Measurements from ENCODE around the gene ENOX1. TPM values are rescaled to one million over a fixed set of nuclear protein-coding genes. Genes with fewer than 3 reads are reported as not detected.

The ENOX1 gene
- total and polyA plus RNA-seq, 4 donors, result 0.33 to 7.7 (median 1.1) TPM

- H3K9ac ChIP-seq (ENCODE audit: insufficient read depth in 1 of 2, low read length in 2 of 2), result no peak overlapping the region
- H3K9me3 ChIP-seq (ENCODE audit: control insufficient read depth in 4 of 4, insufficient read depth in 3 of 4, low read length in 3 of 4), result no peaks in the 10 kb centered on the region
- H3K27ac ChIP-seq (ENCODE audit: low read depth in 1 of 2, low read length in 1 of 2), result no peak overlapping the region
- H3K36me3 ChIP-seq (ENCODE audit: control insufficient read depth in 4 of 4, insufficient read depth in 4 of 4, low read length in 4 of 4), result no peaks in the 10 kb centered on the region
- ATAC-seq (ENCODE audit: insufficient read depth, low FRiP score), result no peak
- H3K27me3 ChIP-seq (ENCODE audit: control insufficient read depth in 3 of 3, insufficient read depth in 3 of 3, low read length in 2 of 3), result no peaks in the 10 kb centered on the region
- peaks cover 0 to 6% (median 0%) of the 10 kb centered on the region in 5 donors for H3K4me1 ChIP-seq (ENCODE audit: control insufficient read depth in 5 of 5, insufficient read depth in 5 of 5, low read length in 5 of 5)
- no peak for TF ChIP-seq CTCF (IDR thresholded peaks at IDR 0.05; ENCODE audit: control extremely low read depth, extremely low read depth)
- 90 to 91% methylated on average over 3 of the region's 3 CpGs for WGBS, 2 donors
- no peak overlapping the region for H3K4me3 ChIP-seq
- no peak for DNase-seq
These were observed 509.6 kb downstream of the ENOX1 start for GRCh38 chr13:43277142-43277541.

GRCh38 chr13:43274881-43275280, 511.9 kb downstream of the ENOX1 start:
- TF ChIP-seq CTCF (IDR thresholded peaks at IDR 0.05; ENCODE audit: control extremely low read depth, extremely low read depth), result no peak
- WGBS, 2 donors, result 57 to 80% methylated on average over 4 of the region's 4 CpGs
- ATAC-seq (ENCODE audit: insufficient read depth, low FRiP score) (no peak), DNase-seq (no peak)
- H3K27ac ChIP-seq (ENCODE audit: low read depth in 1 of 2, low read length in 1 of 2), result no peak overlapping the region
- H3K4me1 ChIP-seq (ENCODE audit: control insufficient read depth in 5 of 5, insufficient read depth in 5 of 5, low read length in 5 of 5), result peaks cover 0 to 7% (median 3%) of the 10 kb centered on the region in 5 donors
- no peak overlapping the region for H3K4me3 ChIP-seq
- H3K9me3 ChIP-seq (ENCODE audit: control insufficient read depth in 4 of 4, insufficient read depth in 3 of 4, low read length in 3 of 4), result no peaks in the 10 kb centered on the region
- no peaks in the 10 kb centered on the region for H3K36me3 ChIP-seq (ENCODE audit: control insufficient read depth in 4 of 4, insufficient read depth in 4 of 4, low read length in 4 of 4)
- no peak overlapping the region for H3K9ac ChIP-seq (ENCODE audit: insufficient read depth in 1 of 2, low read length in 2 of 2)
- H3K27me3 ChIP-seq (ENCODE audit: control insufficient read depth in 3 of 3, insufficient read depth in 3 of 3, low read length in 2 of 3), result no peaks in the 10 kb centered on the region

- DNase-seq (no peak), ATAC-seq (ENCODE audit: insufficient read depth, low FRiP score) (no peak)
- Histone ChIP-seq H3K27me3 (ENCODE audit: control insufficient read depth in 3 of 3, insufficient read depth in 3 of 3, low read length in 2 of 3) (no peaks in the 10 kb centered on the region), H3K4me3 (no peak overlapping the region), H3K36me3 (ENCODE audit: control insufficient read depth in 4 of 4, insufficient read depth in 4 of 4, low read length in 4 of 4) (no peaks in the 10 kb centered on the region), H3K9ac (ENCODE audit: insufficient read depth in 1 of 2, low read length in 2 of 2) (no peak overlapping the region), H3K9me3 (ENCODE audit: control insufficient read depth in 4 of 4, insufficient read depth in 3 of 4, low read length in 3 of 4) (no peaks in the 10 kb centered on the region), H3K4me1 (ENCODE audit: control insufficient read depth in 5 of 5, insufficient read depth in 5 of 5, low read length in 5 of 5) (peaks cover 0 to 19% (median 11%) of the 10 kb centered on the region in 5 donors), H3K27ac (ENCODE audit: low read depth in 1 of 2, low read length in 1 of 2) (no peak overlapping the region)
- 93 to 99% methylated on average over 2 of the region's 2 CpGs for WGBS, 2 donors
- TF ChIP-seq CTCF (IDR thresholded peaks at IDR 0.05; ENCODE audit: control extremely low read depth, extremely low read depth), result no peak
These were observed 513.4 kb downstream of the ENOX1 start for GRCh38 chr13:43273362-43273761.

GRCh38 chr13:43272851-43273250, 513.9 kb downstream of the ENOX1 start:
- Histone ChIP-seq H3K9ac (ENCODE audit: insufficient read depth in 1 of 2, low read length in 2 of 2) (no peak overlapping the region), H3K4me3 (no peak overlapping the region), H3K4me1 (ENCODE audit: control insufficient read depth in 5 of 5, insufficient read depth in 5 of 5, low read length in 5 of 5) (peaks cover 0 to 19% (median 11%) of the 10 kb centered on the region in 5 donors), H3K9me3 (ENCODE audit: control insufficient read depth in 4 of 4, insufficient read depth in 3 of 4, low read length in 3 of 4) (no peaks in the 10 kb centered on the region), H3K27ac (ENCODE audit: low read depth in 1 of 2, low read length in 1 of 2) (no peak overlapping the region), H3K36me3 (ENCODE audit: control insufficient read depth in 4 of 4, insufficient read depth in 4 of 4, low read length in 4 of 4) (no peaks in the 10 kb centered on the region), H3K27me3 (ENCODE audit: control insufficient read depth in 3 of 3, insufficient read depth in 3 of 3, low read length in 2 of 3) (no peaks in the 10 kb centered on the region)
- WGBS, 2 donors, result 82 to 84% methylated on average over 5 of the region's 5 CpGs
- TF ChIP-seq CTCF (IDR thresholded peaks at IDR 0.05; ENCODE audit: control extremely low read depth, extremely low read depth), result no peak
- no peak for DNase-seq
- ATAC-seq (ENCODE audit: insufficient read depth, low FRiP score), result no peak
